Fibroblast of mammary gland (primary cell): ENCODE data around the gene GPER1.

Experiments
- DNase-seq: peaks from one replicate; pipeline ENCODE4 v3.0.0-alpha.2; 2010; ENCODE audit warnings: low read depth
- H3K4me3 ChIP-seq: 2 replicates; pipeline ENCODE4 v1.5.1; 2011; ENCODE audit warnings: low read depth, mild to moderate bottlenecking, low read length, moderate library complexity; ENCODE audit not compliant: control insufficient read depth
- TF ChIP-seq, protein P1 (sequence below): conservative IDR thresholded peaks from 2 replicates; pipeline ENCODE4 v1.5.1; 2011; ENCODE audit warnings: low read depth, low read length, inconsistent platforms; ENCODE audit not compliant: control insufficient read depth, insufficient read depth

Gene GPER1

GRCh38 chr7:1110358-1110757, 22.4 kb downstream of the GPER1 start:
- TF ChIP-seq, protein P1, sequence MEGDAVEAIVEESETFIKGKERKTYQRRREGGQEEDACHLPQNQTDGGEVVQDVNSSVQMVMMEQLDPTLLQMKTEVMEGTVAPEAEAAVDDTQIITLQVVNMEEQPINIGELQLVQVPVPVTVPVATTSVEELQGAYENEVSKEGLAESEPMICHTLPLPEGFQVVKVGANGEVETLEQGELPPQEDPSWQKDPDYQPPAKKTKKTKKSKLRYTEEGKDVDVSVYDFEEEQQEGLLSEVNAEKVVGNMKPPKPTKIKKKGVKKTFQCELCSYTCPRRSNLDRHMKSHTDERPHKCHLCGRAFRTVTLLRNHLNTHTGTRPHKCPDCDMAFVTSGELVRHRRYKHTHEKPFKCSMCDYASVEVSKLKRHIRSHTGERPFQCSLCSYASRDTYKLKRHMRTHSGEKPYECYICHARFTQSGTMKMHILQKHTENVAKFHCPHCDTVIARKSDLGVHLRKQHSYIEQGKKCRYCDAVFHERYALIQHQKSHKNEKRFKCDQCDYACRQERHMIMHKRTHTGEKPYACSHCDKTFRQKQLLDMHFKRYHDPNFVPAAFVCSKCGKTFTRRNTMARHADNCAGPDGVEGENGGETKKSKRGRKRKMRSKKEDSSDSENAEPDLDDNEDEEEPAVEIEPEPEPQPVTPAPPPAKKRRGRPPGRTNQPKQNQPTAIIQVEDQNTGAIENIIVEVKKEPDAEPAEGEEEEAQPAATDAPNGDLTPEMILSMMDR: no peak
- DNase-seq: no peak
- no peak overlapping the region for H3K4me3 ChIP-seq

DNA sequence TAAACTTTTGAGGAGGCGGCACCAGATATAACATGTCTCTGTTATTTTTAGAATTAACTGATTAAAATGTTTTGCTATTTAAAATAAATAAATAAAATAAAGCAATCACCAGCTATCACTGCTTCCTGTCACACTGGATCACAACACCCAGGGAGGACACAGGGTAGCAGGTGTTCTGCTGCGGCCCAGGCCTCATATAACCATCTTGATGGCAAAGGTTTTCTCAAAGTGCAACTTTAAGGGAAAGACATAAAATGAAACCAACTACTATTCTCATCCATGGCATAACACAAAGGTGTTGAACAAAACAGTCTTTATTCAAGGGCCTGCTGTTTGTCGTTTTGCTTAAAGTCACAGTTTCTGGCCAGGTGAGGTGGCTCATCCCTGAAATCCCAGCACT, 23.2 kb downstream of the GPER1 start:
- H3K4me3 ChIP-seq: no peak overlapping the region
- TF ChIP-seq, protein P1: no peak
- DNase-seq: no peak

DNA sequence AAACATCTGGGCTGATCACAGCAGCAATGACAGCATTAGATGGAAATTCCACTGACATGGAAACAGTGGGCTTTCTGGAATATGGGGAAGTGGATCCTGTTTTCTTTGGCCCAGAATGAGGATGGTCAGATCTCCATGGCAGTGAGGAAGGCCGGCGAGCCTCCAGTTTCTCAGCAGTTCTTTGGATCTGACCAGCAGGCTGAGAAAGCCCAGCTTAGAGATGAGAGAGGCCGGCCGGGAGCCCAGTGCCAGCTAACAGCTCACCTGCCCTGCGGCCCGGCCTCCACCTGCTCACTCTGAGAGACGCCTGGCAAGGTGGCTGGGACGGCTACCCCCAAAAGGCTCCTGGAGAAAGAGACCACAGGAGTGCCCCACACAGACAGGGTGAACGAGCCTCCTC, 24.2 kb downstream of the GPER1 start:
- peak; percentile 35 for DNase-seq
- H3K4me3 ChIP-seq: no peak overlapping the region
- TF ChIP-seq, protein P1: no peak

- DNase-seq: no peak
- no peak overlapping the region for H3K4me3 ChIP-seq
- TF ChIP-seq, protein P1: no peak
These were observed 25.0 kb downstream of the GPER1 start for GRCh38 chr7:1112625-1113547.

- no peak for DNase-seq
- TF ChIP-seq, protein P1: no peak
- H3K4me3 ChIP-seq: no peak overlapping the region
These were observed 25.6 kb downstream of the GPER1 start for GRCh38 chr7:1113548-1113885.

- no peak for DNase-seq
- no peak overlapping the region for H3K4me3 ChIP-seq
- TF ChIP-seq, protein P1: no peak
These were observed 26.2 kb downstream of the GPER1 start for GRCh38 chr7:1114088-1114487.
